Mesothelial cell of epicardium (in vitro differentiated cells): ENCODE data around the gene WNT3A. TPM values are rescaled to one million over a fixed set of nuclear protein-coding genes. Genes with fewer than 3 reads are reported as not detected.

Experiments used
- DNase-seq, 2 experiments: peaks; one replicate each; pipeline ENCODE4 v3.0.0; 2021; ENCODE audit warnings: low spot score in 2 of 2; ENCODE audit not compliant: unreplicated experiment in 2 of 2
- H3K27ac Mint-ChIP-seq: 2 replicates; pipeline ENCODE4 v1.8.0; 2021; ENCODE audit warnings: mixed read lengths
- H3K27me3 Mint-ChIP-seq: 2 replicates; pipeline ENCODE4 v1.8.0; 2021; ENCODE audit warnings: low read depth, mixed read lengths
- H3K36me3 Mint-ChIP-seq: 2 replicates; pipeline ENCODE4 v1.8.0; 2021; ENCODE audit warnings: mixed read lengths
- H3K4me1 Mint-ChIP-seq: 2 replicates; pipeline ENCODE4 v1.8.0; 2021; ENCODE audit warnings: mixed read lengths
- H3K4me3 Mint-ChIP-seq: 2 replicates; pipeline ENCODE4 v1.8.0; 2021; ENCODE audit warnings: mild to moderate bottlenecking, moderate library complexity, mixed read lengths
- H3K9me3 Mint-ChIP-seq: 2 replicates; pipeline ENCODE4 v1.8.0; 2021; ENCODE audit warnings: mixed read lengths
- total RNA-seq: library from RNA; stranded (reverse); gene quantifications from 3 replicates; pipeline ENCODE4 v1.2.1, GENCODE V29; 2021
- TF ChIP-seq, protein P1 (sequence below): fragments of 200-600 bp; sonication (generic); IDR thresholded peaks from one replicate; pipeline ENCODE4 v1.5.0; 2021; ENCODE audit warnings: antibody characterized with exemption; ENCODE audit not compliant: unreplicated experiment

Gene WNT3A
- total RNA-seq, 1 donor from 2014 or later = 0.16 TPM

DNA sequence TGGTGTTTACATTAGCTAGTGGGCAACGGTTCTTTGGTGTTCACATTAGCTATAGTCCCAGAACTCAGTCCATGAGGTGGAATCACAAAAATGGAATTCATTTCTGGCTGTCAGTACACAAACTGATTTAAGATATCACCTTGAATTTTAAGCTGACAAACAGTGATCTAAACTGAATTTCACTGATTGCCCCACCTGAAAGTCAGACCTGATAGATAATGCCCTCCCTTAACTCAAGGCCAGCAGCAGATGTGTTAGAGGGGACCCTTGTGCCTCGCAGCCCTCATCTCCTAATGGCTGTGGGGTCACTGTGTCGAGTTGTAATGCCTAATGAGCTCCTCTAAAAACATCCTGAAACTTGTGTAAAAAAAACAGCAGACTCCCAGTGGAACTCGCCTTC is 84.3 kb downstream of the WNT3A start:
- Mint-ChIP-seq H3K4me1 (peaks cover 31% of the 10 kb centered on the region), H3K9me3 (peaks cover 18% of the 10 kb centered on the region), H3K27ac (peak overlapping the region; percentile 13), H3K36me3 (peaks cover 29% of the 10 kb centered on the region), H3K27me3 (no peaks in the 10 kb centered on the region), H3K4me3 (no peak overlapping the region)
- TF ChIP-seq, protein P1, sequence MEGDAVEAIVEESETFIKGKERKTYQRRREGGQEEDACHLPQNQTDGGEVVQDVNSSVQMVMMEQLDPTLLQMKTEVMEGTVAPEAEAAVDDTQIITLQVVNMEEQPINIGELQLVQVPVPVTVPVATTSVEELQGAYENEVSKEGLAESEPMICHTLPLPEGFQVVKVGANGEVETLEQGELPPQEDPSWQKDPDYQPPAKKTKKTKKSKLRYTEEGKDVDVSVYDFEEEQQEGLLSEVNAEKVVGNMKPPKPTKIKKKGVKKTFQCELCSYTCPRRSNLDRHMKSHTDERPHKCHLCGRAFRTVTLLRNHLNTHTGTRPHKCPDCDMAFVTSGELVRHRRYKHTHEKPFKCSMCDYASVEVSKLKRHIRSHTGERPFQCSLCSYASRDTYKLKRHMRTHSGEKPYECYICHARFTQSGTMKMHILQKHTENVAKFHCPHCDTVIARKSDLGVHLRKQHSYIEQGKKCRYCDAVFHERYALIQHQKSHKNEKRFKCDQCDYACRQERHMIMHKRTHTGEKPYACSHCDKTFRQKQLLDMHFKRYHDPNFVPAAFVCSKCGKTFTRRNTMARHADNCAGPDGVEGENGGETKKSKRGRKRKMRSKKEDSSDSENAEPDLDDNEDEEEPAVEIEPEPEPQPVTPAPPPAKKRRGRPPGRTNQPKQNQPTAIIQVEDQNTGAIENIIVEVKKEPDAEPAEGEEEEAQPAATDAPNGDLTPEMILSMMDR = no peak
- no peak for DNase-seq

GRCh38 chr1:228092342-228093049 is 85.7 kb downstream of the WNT3A start:
- peaks cover 18% of the 10 kb centered on the region for H3K9me3 Mint-ChIP-seq
- H3K36me3 Mint-ChIP-seq = peaks cover 32% of the 10 kb centered on the region
- H3K4me1 Mint-ChIP-seq = peaks cover 22% of the 10 kb centered on the region
- DNase-seq = no peak
- H3K27ac Mint-ChIP-seq = peak overlapping the region; percentile 47
- TF ChIP-seq, protein P1 = no peak
- no peak overlapping the region for H3K4me3 Mint-ChIP-seq
- H3K27me3 Mint-ChIP-seq = no peaks in the 10 kb centered on the region

GRCh38 chr1:228093050-228093906 is 86.5 kb downstream of the WNT3A start:
- DNase-seq = no peak
- Mint-ChIP-seq H3K9me3 (peaks cover 18% of the 10 kb centered on the region), H3K27me3 (no peaks in the 10 kb centered on the region), H3K36me3 (peaks cover 36% of the 10 kb centered on the region), H3K4me3 (no peak overlapping the region), H3K4me1 (peaks cover 15% of the 10 kb centered on the region), H3K27ac (no peak overlapping the region)
- TF ChIP-seq, protein P1 = no peak

GRCh38 chr1:228094432-228095016 is 87.7 kb downstream of the WNT3A start:
- H3K36me3 Mint-ChIP-seq = peaks cover 46% of the 10 kb centered on the region
- H3K27ac Mint-ChIP-seq = no peak overlapping the region
- TF ChIP-seq, protein P1 = no peak
- no peak overlapping the region for H3K4me3 Mint-ChIP-seq
- H3K27me3 Mint-ChIP-seq = no peaks in the 10 kb centered on the region
- peaks cover 5% of the 10 kb centered on the region for H3K4me1 Mint-ChIP-seq
- DNase-seq = no peak
- H3K9me3 Mint-ChIP-seq = peaks cover 18% of the 10 kb centered on the region

DNA sequence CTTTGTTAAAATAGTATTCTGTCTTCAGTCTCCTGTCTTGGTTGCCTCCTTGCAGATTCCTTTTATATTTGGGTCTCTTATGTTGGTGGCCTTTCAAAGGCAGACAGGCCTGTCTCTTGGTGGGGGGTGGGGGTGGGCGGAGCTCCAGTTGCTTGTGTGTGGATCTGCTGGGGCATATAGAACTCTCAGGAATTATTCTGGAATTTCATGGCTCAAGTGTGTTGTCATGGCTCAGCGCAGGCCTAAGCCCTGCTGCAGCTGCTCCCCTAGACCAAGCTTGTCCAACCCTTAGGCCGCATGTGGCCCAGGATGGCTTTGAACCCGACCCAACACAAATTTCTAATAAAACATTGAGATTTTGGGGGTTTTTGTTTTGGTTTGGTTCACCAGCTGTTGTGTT is 88.4 kb downstream of the WNT3A start:
- peaks cover 18% of the 10 kb centered on the region for H3K9me3 Mint-ChIP-seq
- no peak for DNase-seq
- TF ChIP-seq, protein P1 = no peak
- peaks cover 2% of the 10 kb centered on the region for H3K4me1 Mint-ChIP-seq
- no peak overlapping the region for H3K27ac Mint-ChIP-seq
- H3K4me3 Mint-ChIP-seq = no peak overlapping the region
- H3K36me3 Mint-ChIP-seq = peaks cover 46% of the 10 kb centered on the region
- H3K27me3 Mint-ChIP-seq = no peaks in the 10 kb centered on the region
